K562 (cell line): ENCODE measurements around the gene SLC25A26. TPM values are rescaled to one million over a fixed set of nuclear protein-coding genes. Genes with fewer than 3 reads are reported as not detected.

ENCODE experiments used
- ATAC-seq: fragments of 200-7000 bp; cut with Tn5 transposase; 3 replicates; pipeline ENCODE4 v1.9.1; 2020; ENCODE audit warnings: moderate library complexity
- BruUV-seq: library from RNA; stranded (reverse); fragments of 400-500 nt; replicated peaks from 2 replicates; lab custom pipeline; 2021; lab: Mats Ljungman, UMichigan
- CTCF ChIA-PET: fragments of 300-600 bp; formaldehyde crosslinking; extraction: SDS; loops from one replicate; lab custom pipeline; 2021; ENCODE audit warnings: low intra/inter-chr PET ratio; lab: Yijun Ruan, JAX
- POLR2A ChIA-PET: fragments of 300-600, 350-650 bp; sonication (Branson Sonifier 250); formaldehyde crosslinking; extraction: SDS; loops from one replicate; lab custom pipeline; 2021; ENCODE audit warnings: antibody characterized with exemption, inconsistent platforms; lab: Yijun Ruan, JAX
- DNase-seq, 4 experiments: peaks; one replicate each; pipeline versions ENCODE4 v3.0.0 to v3.0.0-alpha.2; 2011 to 2018; ENCODE audit warnings: low spot score in 3 of 4, mixed read lengths in 3 of 4; ENCODE audit errors: extremely low read depth in 1 of 4
- FAIRE-seq: peaks from 2 replicates; lab custom pipeline; 2011; peaks lifted over from hg19 to GRCh38; lab: Jason Lieb, UNC
- H2AFZ ChIP-seq: 2 replicates; pipeline ENCODE4 v1.6.0; 2011; ENCODE audit warnings: low read depth, low read length, control low read depth, inconsistent platforms
- H3K27ac ChIP-seq: fragments of 200-600 bp; 3 replicates; pipeline ENCODE4 v1.8.0; 2011; ENCODE audit warnings: low read depth, mild to moderate bottlenecking, control low read depth, inconsistent platforms, low read length, moderate library complexity, mixed read lengths; ENCODE audit errors: extremely low read depth
- H3K27me3 ChIP-seq, 2 experiments: fragments of 300-600 bp in 1 of 2; 2 replicates in 1 of 2; 3 replicates in 1 of 2; pipeline versions ENCODE4 v1.6.0 to v1.8.0; 2011; ENCODE audit warnings: inconsistent platforms in 2 of 2, low read length in 2 of 2, mild to moderate bottlenecking in 1 of 2, mixed read lengths in 1 of 2, moderate library complexity in 1 of 2; ENCODE audit not compliant: control insufficient read depth in 2 of 2, insufficient read depth in 2 of 2
- H3K36me3 ChIP-seq: fragments of 300-600 bp; 3 replicates; pipeline ENCODE4 v1.8.0; 2011; ENCODE audit warnings: mild to moderate bottlenecking, low read length, inconsistent platforms; ENCODE audit not compliant: control insufficient read depth, insufficient read depth
- H3K4me1 ChIP-seq, 2 experiments: fragments of 200-600 bp in 1 of 2; replicated peaks in 1 of 2; 2 replicates in 1 of 2; 3 replicates in 1 of 2; pipeline versions ENCODE4 v1.5.1 to v1.8.0; 2011; ENCODE audit warnings: inconsistent platforms in 2 of 2, low read length in 2 of 2, mild to moderate bottlenecking in 1 of 2, mixed read lengths in 1 of 2, moderate library complexity in 1 of 2; ENCODE audit not compliant: control insufficient read depth in 2 of 2, insufficient read depth in 2 of 2
- H3K4me2 ChIP-seq: 2 replicates; pipeline ENCODE4 v1.6.1; 2011; ENCODE audit warnings: low read length, control low read depth, inconsistent platforms, mixed read lengths; ENCODE audit not compliant: insufficient read depth
- H3K4me3 ChIP-seq: fragments of 200-600 bp; sonication (generic), shearing (Covaris generic); 2 replicates; pipeline ENCODE4 v1.5.1; 2016; ENCODE audit warnings: control low read depth, inconsistent platforms
- H3K79me2 ChIP-seq: fragments of 200-600 bp; 3 replicates; pipeline ENCODE4 v1.8.0; 2011; ENCODE audit warnings: low read length, inconsistent platforms; ENCODE audit not compliant: control insufficient read depth, insufficient read depth
- H3K9ac ChIP-seq, 2 experiments: 2 replicates each; pipeline versions ENCODE4 v1.6.0 to v1.6.1; 2011; ENCODE audit warnings: low read depth in 2 of 2, low read length in 2 of 2, control low read depth in 1 of 2, inconsistent platforms in 1 of 2, mild to moderate bottlenecking in 1 of 2, mixed read lengths in 1 of 2; ENCODE audit not compliant: insufficient read depth in 1 of 2
- H3K9me1 ChIP-seq: one replicate; pipeline ENCODE4 v1.6.0; 2011; ENCODE audit warnings: inconsistent platforms, mild to moderate bottlenecking, low read length, moderate library complexity; ENCODE audit not compliant: control insufficient read depth, insufficient read depth
- H3K9me3 ChIP-seq: replicated peaks from 2 replicates; pipeline ENCODE4 v1.5.1; 2011; ENCODE audit warnings: low read depth, low read length, inconsistent platforms; ENCODE audit not compliant: control insufficient read depth, insufficient read depth
- H4K20me1 ChIP-seq: replicated peaks from 2 replicates; pipeline ENCODE4 v1.6.1; 2011; ENCODE audit warnings: low read length, inconsistent platforms, mixed read lengths; ENCODE audit not compliant: control insufficient read depth, insufficient read depth
- HOXB6 ChIP-seq: fragments of 250-450 bp; sonication (Bioruptor Pico); IDR thresholded peaks from 2 replicates; pipeline ENCODE4 v1.5.1; 2022; ENCODE audit warnings: mild to moderate bottlenecking, borderline replicate concordance
- IFI16 ChIP-seq: fragments of 250-450 bp; sonication (Bioruptor Pico); IDR thresholded peaks from 2 replicates; pipeline ENCODE4 v2.1.2; 2022; ENCODE audit warnings: mild to moderate bottlenecking, inconsistent platforms
- NFIX ChIP-seq: fragments of 250-450 bp; sonication (Bioruptor Pico); IDR thresholded peaks from 2 replicates; pipeline ENCODE4 v1.4.0; 2020; ENCODE audit warnings: low read depth, mild to moderate bottlenecking, moderate library complexity
- ZNF766 ChIP-seq: fragments of 200-800 bp; sonication (Bioruptor generic); conservative IDR thresholded peaks from 2 replicates; pipeline ENCODE4 v1.6.1; 2016; ENCODE audit warnings: missing genetic modification characterization, missing compliant biosample characterization
- ZZZ3 ChIP-seq: fragments of 450-650 bp; IDR thresholded peaks from 2 replicates; pipeline ENCODE4 v1.6.1; 2016; ENCODE audit warnings: antibody characterized with exemption, mild to moderate bottlenecking, moderate library complexity
- WGBS: fragments of 100-300 bp; shearing (Covaris generic); methylation state at CpG from one replicate; pipeline ENCODE4 v1.1.6; 2016; ENCODE audit warnings: low coverage, mixed read lengths; ENCODE audit not compliant: insufficient coverage; ENCODE audit errors: missing lambda C conversion rate; 5-methylcytosine and 5-hydroxymethylcytosine counted together
- in situ Hi-C: fragments of 300-500 bp; cut with MboI; formaldehyde crosslinking; loops from 4 replicates; pipeline ENCODE4 v1.15.0; 2018; ENCODE audit warnings: inconsistent platforms, mixed read lengths
- intact Hi-C: fragments of 100-400 bp; cut with micrococcal nuclease; formaldehyde crosslinking; loops from 2 replicates; pipeline ENCODE4 v1.14.2; 2022
- polyA plus RNA-seq, 8 experiments: library from polyadenylated mRNA; depleted of rRNA in 4 of 8; stranded (reverse) in 5 of 8; unstranded in 3 of 8; fragments of >200 nt; fragmentation: Nextera tagmentation in 2 of 8; fragmentation: Illumina TruSeq in 1 of 8; extraction: Ambion mirVana in 2 of 8; extraction: Trizol in 1 of 8; gene quantifications; 2 replicates each; pipeline versions ENCODE4 v1.2.1 to v1.2.3, GENCODE V29; 2011 to 2014; ENCODE audit warnings: inconsistent platforms in 1 of 8, missing spikeins in 1 of 8
- total RNA-seq, 7 experiments: library from RNA; depleted of rRNA in 6 of 7; stranded (reverse); fragments of >200 nt in 6 of 7; fragmentation: Illumina TruSeq in 2 of 7; extraction: Trizol in 2 of 7; gene quantifications; 2 replicates each; pipeline versions ENCODE4 v1.2.1 to v1.2.3, GENCODE V29; 2011 to 2021; ENCODE audit warnings: low replicate concordance in 1 of 7
- TF ChIP-seq, protein P1 (sequence below): fragments of 200-800 bp; sonication (Bioruptor generic); IDR thresholded peaks from 2 replicates; pipeline ENCODE4 v1.6.1; 2017; ENCODE audit warnings: missing genetic modification characterization, missing compliant biosample characterization
- TF ChIP-seq, protein P2 (sequence below): fragments of 450-650 bp; IDR thresholded peaks from 2 replicates; pipeline ENCODE4 v1.6.1; 2016; ENCODE audit warnings: low read depth, mild to moderate bottlenecking, moderate library complexity
- TF ChIP-seq, protein P3 (sequence below): fragments of 250-450 bp; sonication (Bioruptor Pico); IDR thresholded peaks from 2 replicates; pipeline ENCODE4 v1.5.1; 2021; ENCODE audit warnings: mild to moderate bottlenecking
- TF ChIP-seq, protein P4 (sequence below): fragments of 450-650 bp; formaldehyde crosslinking; IDR thresholded peaks from 2 replicates; pipeline ENCODE4 v1.4.0; 2022; ENCODE audit warnings: missing genetic modification characterization
- TF ChIP-seq, protein P5 (sequence below): fragments of 250-450 bp; sonication (Bioruptor Pico); IDR thresholded peaks from 2 replicates; pipeline ENCODE4 v1.4.0; 2020; ENCODE audit warnings: borderline replicate concordance

SLC25A26 gene
- total and polyA plus RNA-seq, 9 of the 15 experiments (the other 6 are each of a cell fraction or from before 2014, with no cell fraction given) = 7.2 to 29.1 (median 12.6) TPM

DNA sequence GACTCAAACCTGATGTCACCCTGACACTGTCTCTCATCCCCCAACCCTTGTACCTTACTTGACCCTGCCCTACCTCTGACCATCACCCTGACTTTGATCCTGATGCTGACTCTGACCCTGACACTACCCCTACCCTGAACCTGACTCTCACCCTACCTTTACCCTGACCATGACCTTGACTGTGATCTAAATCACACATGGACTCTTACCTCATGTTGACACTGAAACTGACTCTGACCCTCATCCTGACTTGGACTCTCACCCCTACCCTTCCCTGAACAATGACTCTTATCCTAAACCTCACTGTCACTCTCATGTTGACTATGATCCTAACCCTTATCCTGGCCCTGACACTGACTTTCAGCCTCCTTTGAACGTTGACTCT is 21.7 kb upstream of the SLC25A26 start:
- WGBS = 0% methylated on average over 1 of the region's 1 CpG
- ChIA-PET CTCF (no interaction called here), POLR2A (no interaction called here)
- H3K4me3 ChIP-seq = no peak overlapping the region
- H3K4me2 ChIP-seq = no peak overlapping the region
- intact Hi-C loops = no loop called here
- DNase-seq (no peak), FAIRE-seq (no peak), ATAC-seq (no peak)
- in situ Hi-C loops = no loop called here
- no peak overlapping the region for H3K9ac ChIP-seq
- no peak overlapping the region for H2AFZ ChIP-seq
- H3K9me1 ChIP-seq = no peaks in the 10 kb centered on the region
- H3K36me3 ChIP-seq = no peaks in the 10 kb centered on the region
- no peaks in the 10 kb centered on the region for H3K9me3 ChIP-seq
- no peaks in the 10 kb centered on the region for H4K20me1 ChIP-seq
- H3K4me1 ChIP-seq = no peaks in the 10 kb centered on the region; a peak in 1 of 5 replicates
- TF ChIP-seq, protein P1, sequence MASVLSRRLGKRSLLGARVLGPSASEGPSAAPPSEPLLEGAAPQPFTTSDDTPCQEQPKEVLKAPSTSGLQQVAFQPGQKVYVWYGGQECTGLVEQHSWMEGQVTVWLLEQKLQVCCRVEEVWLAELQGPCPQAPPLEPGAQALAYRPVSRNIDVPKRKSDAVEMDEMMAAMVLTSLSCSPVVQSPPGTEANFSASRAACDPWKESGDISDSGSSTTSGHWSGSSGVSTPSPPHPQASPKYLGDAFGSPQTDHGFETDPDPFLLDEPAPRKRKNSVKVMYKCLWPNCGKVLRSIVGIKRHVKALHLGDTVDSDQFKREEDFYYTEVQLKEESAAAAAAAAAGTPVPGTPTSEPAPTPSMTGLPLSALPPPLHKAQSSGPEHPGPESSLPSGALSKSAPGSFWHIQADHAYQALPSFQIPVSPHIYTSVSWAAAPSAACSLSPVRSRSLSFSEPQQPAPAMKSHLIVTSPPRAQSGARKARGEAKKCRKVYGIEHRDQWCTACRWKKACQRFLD = no peak
- TF ChIP-seq, protein P2, sequence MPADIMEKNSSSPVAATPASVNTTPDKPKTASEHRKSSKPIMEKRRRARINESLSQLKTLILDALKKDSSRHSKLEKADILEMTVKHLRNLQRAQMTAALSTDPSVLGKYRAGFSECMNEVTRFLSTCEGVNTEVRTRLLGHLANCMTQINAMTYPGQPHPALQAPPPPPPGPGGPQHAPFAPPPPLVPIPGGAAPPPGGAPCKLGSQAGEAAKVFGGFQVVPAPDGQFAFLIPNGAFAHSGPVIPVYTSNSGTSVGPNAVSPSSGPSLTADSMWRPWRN = no peak
- TF ChIP-seq, protein P3, sequence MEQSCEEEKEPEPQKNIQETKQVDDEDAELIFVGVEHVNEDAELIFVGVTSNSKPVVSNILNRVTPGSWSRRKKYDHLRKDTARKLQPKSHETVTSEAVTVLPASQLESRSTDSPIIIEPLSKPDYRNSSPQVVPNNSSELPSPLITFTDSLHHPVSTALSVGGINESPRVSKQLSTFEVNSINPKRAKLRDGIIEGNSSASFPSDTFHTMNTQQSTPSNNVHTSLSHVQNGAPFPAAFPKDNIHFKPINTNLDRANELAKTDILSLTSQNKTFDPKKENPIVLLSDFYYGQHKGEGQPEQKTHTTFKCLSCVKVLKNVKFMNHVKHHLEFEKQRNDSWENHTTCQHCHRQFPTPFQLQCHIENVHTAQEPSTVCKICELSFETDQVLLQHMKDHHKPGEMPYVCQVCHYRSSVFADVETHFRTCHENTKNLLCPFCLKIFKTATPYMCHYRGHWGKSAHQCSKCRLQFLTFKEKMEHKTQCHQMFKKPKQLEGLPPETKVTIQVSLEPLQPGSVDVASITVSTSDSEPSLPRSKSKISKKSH (CRISPR knock-in tag) = no peak
- TF ChIP-seq ZZZ3 (no peak), NFIX (no peak), ZNF766 (no peak), HOXB6 (no peak), IFI16 (CRISPR knock-in tag) (no peak)
- TF ChIP-seq, protein P4, sequence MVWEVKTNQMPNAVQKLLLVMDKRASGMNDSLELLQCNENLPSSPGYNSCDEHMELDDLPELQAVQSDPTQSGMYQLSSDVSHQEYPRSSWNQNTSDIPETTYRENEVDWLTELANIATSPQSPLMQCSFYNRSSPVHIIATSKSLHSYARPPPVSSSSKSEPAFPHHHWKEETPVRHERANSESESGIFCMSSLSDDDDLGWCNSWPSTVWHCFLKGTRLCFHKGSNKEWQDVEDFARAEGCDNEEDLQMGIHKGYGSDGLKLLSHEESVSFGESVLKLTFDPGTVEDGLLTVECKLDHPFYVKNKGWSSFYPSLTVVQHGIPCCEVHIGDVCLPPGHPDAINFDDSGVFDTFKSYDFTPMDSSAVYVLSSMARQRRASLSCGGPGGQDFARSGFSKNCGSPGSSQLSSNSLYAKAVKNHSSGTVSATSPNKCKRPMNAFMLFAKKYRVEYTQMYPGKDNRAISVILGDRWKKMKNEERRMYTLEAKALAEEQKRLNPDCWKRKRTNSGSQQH (CRISPR knock-in tag) = no peak
- TF ChIP-seq, protein P5, sequence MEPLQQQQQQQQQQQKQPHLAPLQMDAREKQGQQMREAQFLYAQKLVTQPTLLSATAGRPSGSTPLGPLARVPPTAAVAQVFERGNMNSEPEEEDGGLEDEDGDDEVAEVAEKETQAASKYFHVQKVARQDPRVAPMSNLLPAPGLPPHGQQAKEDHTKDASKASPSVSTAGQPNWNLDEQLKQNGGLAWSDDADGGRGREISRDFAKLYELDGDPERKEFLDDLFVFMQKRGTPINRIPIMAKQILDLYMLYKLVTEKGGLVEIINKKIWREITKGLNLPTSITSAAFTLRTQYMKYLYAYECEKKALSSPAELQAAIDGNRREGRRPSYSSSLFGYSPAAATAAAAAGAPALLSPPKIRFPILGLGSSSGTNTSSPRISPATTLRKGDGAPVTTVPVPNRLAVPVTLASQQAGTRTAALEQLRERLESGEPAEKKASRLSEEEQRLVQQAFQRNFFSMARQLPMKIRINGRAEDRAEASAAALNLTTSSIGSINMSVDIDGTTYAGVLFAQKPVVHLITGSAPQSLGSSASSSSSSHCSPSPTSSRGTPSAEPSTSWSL (CRISPR knock-in tag) = no peak
- H3K79me2 ChIP-seq = no peaks in the 10 kb centered on the region
- H3K27me3 ChIP-seq = peaks cover 0 to 11% of the 10 kb centered on the region in 2 experiments; a peak in 2 of 5 replicates
- no peak overlapping the region for H3K27ac ChIP-seq
- no TSS peak for BruUV-seq
